Activated T-cell treated with anti-CD3 and anti-CD28 coated beads, Interleukin-2, amount 50 U/mL, for 72 hours (primary cell): ENCODE results near the gene HPSE2. TPM values are rescaled to one million over a fixed set of nuclear protein-coding genes. Genes with fewer than 3 reads are reported as not detected.
"Not testable (repeated sequence)": the region's sequence is repeated elsewhere in the genome, so short reads cannot be mapped to it uniquely, and the experiment has no call there.

ENCODE experiments used
- ATAC-seq, 2 donors: fragments of 150-1000 bp; cut with Tn5 transposase; replicated peaks in 1 of 2; 2 replicates each; pipeline ENCODE4 v1.10.0; 2021; ENCODE audit warnings: moderate library complexity in 2 of 2, mild to moderate bottlenecking in 1 of 2
- DNase-seq, 2 donors: peaks; one replicate each; pipeline ENCODE4 v3.0.0; 2021 to 2022; ENCODE audit warnings: mixed read lengths in 1 of 2
- H3K27ac Mint-ChIP-seq: one replicate; pipeline ENCODE4 v1.8.0; 2022; ENCODE audit warnings: mild to moderate bottlenecking, moderate library complexity, mixed read lengths
- H3K27me3 Mint-ChIP-seq: one replicate; pipeline ENCODE4 v1.8.0; 2022; ENCODE audit warnings: low read depth, mixed read lengths
- H3K36me3 Mint-ChIP-seq, 2 donors: one replicate each; pipeline ENCODE4 v1.8.0; 2022; ENCODE audit warnings: mixed read lengths in 2 of 2, mild to moderate bottlenecking in 1 of 2; ENCODE audit not compliant: insufficient read depth in 2 of 2
- H3K4me1 Mint-ChIP-seq: one replicate; pipeline ENCODE4 v1.8.0; 2022; ENCODE audit warnings: low read depth, mixed read lengths
- H3K4me3 Mint-ChIP-seq, 2 donors: one replicate each; pipeline ENCODE4 v1.8.0; 2022; ENCODE audit warnings: mild to moderate bottlenecking in 2 of 2, mixed read lengths in 2 of 2, moderate library complexity in 2 of 2
- H3K9me3 Mint-ChIP-seq, 2 donors: one replicate each; pipeline ENCODE4 v1.8.0; 2022; ENCODE audit warnings: mixed read lengths in 2 of 2
- total RNA-seq, 2 donors: library from RNA; stranded (reverse); gene quantifications; one replicate each; pipeline ENCODE4 v1.2.3, GENCODE V29; 2022

HPSE2 gene
- total RNA-seq, 2 donors from 2014 or later, result not detected

- Mint-ChIP-seq H3K36me3 (no peaks in the 10 kb centered on the region), H3K4me1 (no peaks in the 10 kb centered on the region), H3K4me3 (no peak overlapping the region), H3K27me3 (no peaks in the 10 kb centered on the region), H3K27ac (no peak overlapping the region), H3K9me3 (no peaks in the 10 kb centered on the region)
- ATAC-seq (no peak), DNase-seq (no peak)
Observed at GRCh38 chr10:98920360-98920759, 315.3 kb downstream of the HPSE2 start.

DNA sequence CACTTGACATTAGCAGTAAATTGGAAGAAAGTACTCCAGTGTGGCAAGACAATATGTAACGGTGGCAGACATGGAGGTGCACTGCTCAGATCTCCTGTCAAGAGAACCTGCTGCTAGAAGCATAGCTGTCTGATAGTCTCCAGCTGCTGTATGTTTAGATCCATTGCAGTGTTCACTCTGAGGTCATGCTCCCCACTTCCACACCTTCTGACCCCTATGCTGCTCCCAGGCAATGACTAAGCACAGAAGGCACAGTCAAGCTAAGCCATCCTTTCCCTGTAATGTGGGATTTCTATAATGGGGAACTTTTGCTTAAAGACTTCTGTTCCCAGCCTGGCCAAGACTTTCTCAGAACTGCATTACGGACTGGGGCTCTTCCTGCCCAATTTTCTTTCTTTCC lies 315.8 kb downstream of the HPSE2 start:
- Mint-ChIP-seq H3K4me1 (no peaks in the 10 kb centered on the region), H3K9me3 (no peaks in the 10 kb centered on the region), H3K36me3 (no peaks in the 10 kb centered on the region), H3K27ac (no peak overlapping the region), H3K27me3 (no peaks in the 10 kb centered on the region), H3K4me3 (no peak overlapping the region)
- no peak for ATAC-seq
- no peak for DNase-seq

GRCh38 chr10:98917828-98918227 lies 317.8 kb downstream of the HPSE2 start:
- H3K36me3 Mint-ChIP-seq, result no peaks in the 10 kb centered on the region
- H3K27ac Mint-ChIP-seq, result no peak overlapping the region
- no peaks in the 10 kb centered on the region for H3K4me1 Mint-ChIP-seq
- ATAC-seq (no peak), DNase-seq (no peak)
- H3K27me3 Mint-ChIP-seq, result no peaks in the 10 kb centered on the region
- H3K4me3 Mint-ChIP-seq, result no peak overlapping the region
- H3K9me3 Mint-ChIP-seq, result no peaks in the 10 kb centered on the region

DNA sequence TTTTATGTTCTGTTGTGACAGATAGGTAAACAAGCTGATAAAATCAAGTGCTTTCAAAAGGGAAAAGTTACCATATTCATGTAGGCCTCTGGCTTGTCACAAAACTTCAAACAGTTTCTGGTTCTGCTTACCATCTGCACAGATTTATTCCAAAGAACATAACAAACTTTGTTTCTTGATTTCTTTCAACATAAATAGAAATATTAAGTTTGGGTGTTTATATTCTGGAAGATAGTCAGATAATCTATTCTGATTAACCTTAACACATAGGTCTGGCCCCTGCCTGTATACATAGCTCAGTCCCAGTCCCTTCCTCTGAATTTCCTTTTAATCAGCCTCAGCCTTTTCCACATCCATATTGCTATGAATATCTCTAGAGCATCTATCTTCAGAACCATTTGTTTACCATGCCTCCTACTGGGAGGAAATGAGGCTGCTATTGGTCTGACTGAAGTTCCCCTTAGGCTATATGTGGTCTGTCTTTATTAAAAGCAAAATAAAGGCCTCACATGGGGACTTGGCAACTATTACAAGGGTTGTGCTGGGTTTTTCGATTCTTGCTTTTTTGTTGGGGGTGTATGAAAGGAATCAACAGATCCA lies 319.0 kb downstream of the HPSE2 start:
- Mint-ChIP-seq H3K27ac (no peak overlapping the region), H3K9me3 (no peaks in the 10 kb centered on the region), H3K4me3 (no peak overlapping the region), H3K27me3 (no peaks in the 10 kb centered on the region), H3K36me3 (no peaks in the 10 kb centered on the region), H3K4me1 (no peaks in the 10 kb centered on the region)
- DNase-seq (no peak), ATAC-seq (no peak)

DNA sequence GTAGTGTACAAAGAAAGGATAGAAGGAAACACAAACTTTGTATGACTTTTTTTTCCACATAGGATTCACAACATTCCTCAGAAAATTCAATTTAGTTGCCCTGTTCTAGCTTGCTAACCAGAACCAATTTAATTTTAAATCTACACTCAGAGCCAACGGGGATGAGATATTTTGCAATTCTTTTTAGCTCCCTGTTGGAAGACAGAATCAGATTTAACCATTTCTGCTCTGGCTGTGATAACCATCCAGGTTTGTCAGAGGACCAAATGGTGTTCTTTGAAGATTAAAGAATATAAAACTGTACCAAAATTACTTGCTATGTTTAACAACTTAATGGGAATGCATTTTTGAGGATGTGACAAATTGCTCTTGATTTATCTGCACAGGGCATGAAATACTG lies 319.7 kb downstream of the HPSE2 start:
- Mint-ChIP-seq H3K27me3 (no peaks in the 10 kb centered on the region), H3K27ac (no peak overlapping the region), H3K4me3 (no peak overlapping the region), H3K9me3 (no peaks in the 10 kb centered on the region), H3K36me3 (no peaks in the 10 kb centered on the region), H3K4me1 (no peaks in the 10 kb centered on the region)
- no peak for ATAC-seq
- no peak for DNase-seq

GRCh38 chr10:98910546-98910945 lies 325.1 kb downstream of the HPSE2 start:
- H3K9me3 Mint-ChIP-seq, result no peaks in the 10 kb centered on the region
- no peaks in the 10 kb centered on the region for H3K36me3 Mint-ChIP-seq
- H3K27ac Mint-ChIP-seq, result no peak overlapping the region
- H3K27me3 Mint-ChIP-seq, result no peaks in the 10 kb centered on the region
- no peak for ATAC-seq
- no peak overlapping the region for H3K4me3 Mint-ChIP-seq
- H3K4me1 Mint-ChIP-seq, result no peaks in the 10 kb centered on the region
- DNase-seq, result no peak

GRCh38 chr10:98910048-98910447 lies 325.6 kb downstream of the HPSE2 start:
- H3K36me3 Mint-ChIP-seq, result no peaks in the 10 kb centered on the region
- DNase-seq (no peak), ATAC-seq (no peak)
- H3K4me3 Mint-ChIP-seq, result no peak overlapping the region
- H3K27ac Mint-ChIP-seq, result no peak overlapping the region
- no peaks in the 10 kb centered on the region for H3K27me3 Mint-ChIP-seq
- H3K4me1 Mint-ChIP-seq, result no peaks in the 10 kb centered on the region
- no peaks in the 10 kb centered on the region for H3K9me3 Mint-ChIP-seq

DNA sequence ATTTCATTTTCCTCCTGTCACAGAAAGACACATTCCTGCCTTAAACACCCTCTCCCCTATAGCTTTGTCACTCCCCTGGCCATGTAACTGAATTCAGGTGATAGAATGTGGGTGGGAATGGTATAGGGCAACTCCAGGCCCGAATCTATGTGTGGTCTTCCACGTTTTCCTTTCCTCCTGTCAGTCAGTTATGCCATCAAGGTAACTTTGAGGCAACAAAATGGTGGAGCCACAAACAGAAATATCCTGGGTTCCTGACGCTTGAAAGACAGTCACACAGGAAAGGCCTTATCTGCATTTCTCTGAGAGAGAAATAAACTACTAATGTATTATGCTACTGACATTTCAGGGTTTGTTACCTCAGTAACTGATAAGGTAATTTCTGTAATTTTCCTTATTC lies 326.8 kb downstream of the HPSE2 start:
- H3K4me1 Mint-ChIP-seq, result no peaks in the 10 kb centered on the region
- H3K4me3 Mint-ChIP-seq, result no peak overlapping the region
- H3K9me3 Mint-ChIP-seq, result no peaks in the 10 kb centered on the region
- no peak overlapping the region for H3K27ac Mint-ChIP-seq
- H3K36me3 Mint-ChIP-seq, result no peaks in the 10 kb centered on the region
- DNase-seq (no peak), ATAC-seq (no peak)
- H3K27me3 Mint-ChIP-seq, result no peaks in the 10 kb centered on the region

DNA sequence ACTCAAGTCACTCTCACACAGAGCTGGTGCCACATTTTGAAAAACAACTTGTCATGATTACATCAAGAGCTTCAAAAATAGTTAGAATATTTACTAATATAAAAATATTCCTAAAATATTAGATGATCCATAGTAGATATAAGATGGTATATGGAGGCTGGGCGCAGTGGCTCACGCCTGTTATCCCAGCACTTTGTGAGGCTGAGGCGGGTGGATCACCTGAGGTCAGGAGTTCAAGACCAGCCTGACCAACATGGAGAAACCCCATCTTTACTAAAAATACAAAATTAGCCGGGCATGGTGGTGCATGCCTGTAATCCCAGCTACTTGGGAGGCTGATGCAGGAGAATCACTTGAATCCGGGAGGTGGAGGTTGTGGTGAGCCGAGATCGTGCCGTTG lies 327.4 kb downstream of the HPSE2 start:
- DNase-seq, H3K9me3 Mint-ChIP-seq, H3K27me3 Mint-ChIP-seq, ATAC-seq, H3K36me3 Mint-ChIP-seq, H3K4me3 Mint-ChIP-seq, H3K27ac Mint-ChIP-seq, H3K4me1 Mint-ChIP-seq: not testable (repeated sequence)

- Mint-ChIP-seq H3K27ac (no peak overlapping the region), H3K4me3 (no peak overlapping the region), H3K36me3 (no peaks in the 10 kb centered on the region), H3K27me3 (no peaks in the 10 kb centered on the region), H3K9me3 (peaks cover 0 to 3% of the 10 kb centered on the region in 2 donors), H3K4me1 (no peaks in the 10 kb centered on the region)
- ATAC-seq, result no peak
- DNase-seq, result no peak
Observed at GRCh38 chr10:98901441-98902110, 334.1 kb downstream of the HPSE2 start.

DNA sequence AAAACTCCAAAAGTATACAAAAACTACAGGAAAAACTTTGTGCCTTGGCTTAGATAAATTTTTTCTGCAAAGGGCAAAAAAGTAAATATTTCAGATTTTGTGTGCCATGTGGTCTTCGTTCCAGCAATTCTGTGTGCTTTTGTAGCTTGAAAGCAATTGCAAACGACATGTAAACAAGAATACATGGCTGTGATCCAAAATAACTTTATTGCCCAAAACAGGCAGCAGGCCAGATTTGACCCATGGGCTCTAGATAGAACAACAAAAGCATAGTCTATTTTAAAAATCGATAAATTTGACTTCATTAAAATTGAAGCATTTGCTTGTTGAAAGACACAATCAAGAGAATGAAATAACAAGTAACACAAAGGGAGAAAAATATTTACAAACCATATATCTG lies 336.6 kb downstream of the HPSE2 start:
- no peak overlapping the region for H3K27ac Mint-ChIP-seq
- ATAC-seq (no peak), DNase-seq (no peak)
- H3K27me3 Mint-ChIP-seq, result no peaks in the 10 kb centered on the region
- peaks cover 3% of the 10 kb centered on the region in 2 donors for H3K9me3 Mint-ChIP-seq
- H3K36me3 Mint-ChIP-seq, result peaks cover 0 to 2% of the 10 kb centered on the region in 2 donors
- no peaks in the 10 kb centered on the region for H3K4me1 Mint-ChIP-seq
- no peak overlapping the region for H3K4me3 Mint-ChIP-seq

- Mint-ChIP-seq H3K36me3 (peaks cover 0 to 2% of the 10 kb centered on the region in 2 donors), H3K27ac (no peak overlapping the region), H3K27me3 (no peaks in the 10 kb centered on the region), H3K4me1 (no peaks in the 10 kb centered on the region), H3K4me3 (no peak overlapping the region), H3K9me3 (peaks cover 2 to 3% of the 10 kb centered on the region in 2 donors)
- DNase-seq (no peak), ATAC-seq (no peak)
Observed at GRCh38 chr10:98892523-98892922, 343.1 kb downstream of the HPSE2 start.

DNA sequence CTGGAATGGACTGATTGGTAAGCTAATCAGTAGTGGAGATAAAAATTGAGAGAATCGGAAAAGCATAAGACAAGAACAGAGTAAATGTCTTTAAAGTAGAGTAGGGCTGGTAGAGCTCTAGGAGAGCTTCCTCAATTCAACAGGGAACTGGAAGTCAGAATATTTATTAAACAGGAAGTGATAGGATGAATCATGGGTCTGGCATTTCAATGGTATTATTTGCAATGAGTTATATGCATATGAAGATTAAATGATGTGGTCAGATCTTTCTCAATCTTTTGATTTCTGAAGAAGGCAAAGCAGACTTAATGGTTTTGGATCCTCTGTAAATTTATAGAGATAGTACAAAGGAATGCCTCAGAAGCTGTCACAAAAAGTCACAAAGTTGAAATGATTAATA lies 349.0 kb downstream of the HPSE2 start:
- no peak for DNase-seq
- H3K27ac Mint-ChIP-seq, result no peak overlapping the region
- no peaks in the 10 kb centered on the region for H3K27me3 Mint-ChIP-seq
- no peak for ATAC-seq
- H3K36me3 Mint-ChIP-seq, result no peaks in the 10 kb centered on the region
- no peaks in the 10 kb centered on the region for H3K9me3 Mint-ChIP-seq
- no peak overlapping the region for H3K4me3 Mint-ChIP-seq
- no peaks in the 10 kb centered on the region for H3K4me1 Mint-ChIP-seq

DNA sequence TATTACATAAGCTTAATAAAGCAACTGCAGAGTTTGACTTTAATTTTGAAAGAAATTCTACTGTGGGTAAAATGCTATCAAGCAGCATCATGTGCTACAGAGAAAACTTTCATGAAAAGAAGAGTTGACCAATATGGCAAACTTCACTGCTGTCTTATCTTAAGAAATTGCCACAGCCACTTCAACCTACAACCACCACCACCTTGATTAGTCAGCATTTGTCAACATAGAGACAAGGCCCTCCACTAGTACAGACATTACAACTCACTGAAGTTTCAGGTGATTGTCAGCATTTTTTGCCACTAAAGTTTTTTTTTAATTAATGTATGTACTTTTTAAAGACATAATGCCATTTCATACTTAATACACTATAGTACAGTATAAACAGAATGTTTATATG lies 350.3 kb downstream of the HPSE2 start:
- ATAC-seq (no peak), DNase-seq (no peak)
- Mint-ChIP-seq H3K9me3 (no peaks in the 10 kb centered on the region), H3K27ac (no peak overlapping the region), H3K4me1 (no peaks in the 10 kb centered on the region), H3K27me3 (no peaks in the 10 kb centered on the region), H3K4me3 (no peak overlapping the region), H3K36me3 (no peaks in the 10 kb centered on the region)
